ENCODE results near the gene GON4L.

DNA sequence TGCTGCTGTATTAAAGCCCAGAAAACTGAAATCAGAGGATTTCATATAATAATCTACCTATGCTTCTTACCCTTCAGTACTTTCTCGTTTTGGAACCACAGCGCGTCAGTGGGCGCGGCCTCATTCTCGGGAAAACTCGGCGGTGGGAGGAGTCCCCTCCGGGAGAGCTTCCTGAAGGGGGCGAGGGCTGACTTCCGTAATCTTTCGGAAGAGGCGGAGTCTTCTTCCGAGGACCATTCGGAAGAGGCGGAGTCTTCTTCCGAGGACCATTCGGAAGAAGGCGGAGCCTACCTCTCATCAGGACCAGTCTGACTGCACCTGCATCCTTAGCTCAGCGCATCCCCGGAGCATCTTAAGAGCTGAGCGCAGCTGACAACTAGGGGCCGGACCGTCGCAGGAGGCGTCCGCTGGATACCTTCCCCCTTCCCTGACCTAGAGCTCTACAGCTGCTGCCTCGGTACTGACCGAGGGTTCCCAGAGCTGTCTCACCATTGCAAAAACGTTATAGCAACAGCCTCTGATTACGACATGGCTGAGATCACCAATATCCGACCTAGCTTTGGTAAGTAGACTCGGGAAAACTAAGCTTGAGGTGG lies 2.3 kb upstream of the GON4L start, which contains the start of gene SYT11:
- TF ChIP-seq, protein P1, sequence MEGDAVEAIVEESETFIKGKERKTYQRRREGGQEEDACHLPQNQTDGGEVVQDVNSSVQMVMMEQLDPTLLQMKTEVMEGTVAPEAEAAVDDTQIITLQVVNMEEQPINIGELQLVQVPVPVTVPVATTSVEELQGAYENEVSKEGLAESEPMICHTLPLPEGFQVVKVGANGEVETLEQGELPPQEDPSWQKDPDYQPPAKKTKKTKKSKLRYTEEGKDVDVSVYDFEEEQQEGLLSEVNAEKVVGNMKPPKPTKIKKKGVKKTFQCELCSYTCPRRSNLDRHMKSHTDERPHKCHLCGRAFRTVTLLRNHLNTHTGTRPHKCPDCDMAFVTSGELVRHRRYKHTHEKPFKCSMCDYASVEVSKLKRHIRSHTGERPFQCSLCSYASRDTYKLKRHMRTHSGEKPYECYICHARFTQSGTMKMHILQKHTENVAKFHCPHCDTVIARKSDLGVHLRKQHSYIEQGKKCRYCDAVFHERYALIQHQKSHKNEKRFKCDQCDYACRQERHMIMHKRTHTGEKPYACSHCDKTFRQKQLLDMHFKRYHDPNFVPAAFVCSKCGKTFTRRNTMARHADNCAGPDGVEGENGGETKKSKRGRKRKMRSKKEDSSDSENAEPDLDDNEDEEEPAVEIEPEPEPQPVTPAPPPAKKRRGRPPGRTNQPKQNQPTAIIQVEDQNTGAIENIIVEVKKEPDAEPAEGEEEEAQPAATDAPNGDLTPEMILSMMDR (IDR thresholded peaks at IDR 0.05), result peak in 2 of 4 donors; percentile 5 to 23
- no peak for TF ChIP-seq POLR2A (IDR thresholded peaks at IDR 0.05)
